ENCODE data around the gene DLX1.
"Not testable (repeated sequence)": the region's sequence is repeated elsewhere in the genome, so short reads cannot be mapped to it uniquely, and the experiment has no call there.

DLX1 gene

GRCh38 chr2:172120118-172120517 lies 34.8 kb downstream of the DLX1 start:
- DNase-seq, result no peak

GRCh38 chr2:172128484-172128883 lies 43.2 kb downstream of the DLX1 start:
- no peak for DNase-seq

- no peak for DNase-seq
Measured at GRCh38 chr2:172129404-172129803, 44.1 kb downstream of the DLX1 start.

- no peak for DNase-seq
Measured at GRCh38 chr2:172131713-172132555, 46.6 kb downstream of the DLX1 start.

- DNase-seq, result no peak
Measured at GRCh38 chr2:172134270-172134669, 49.0 kb downstream of the DLX1 start.

- DNase-seq, result no peak
Measured at GRCh38 chr2:172135446-172135845, 50.1 kb downstream of the DLX1 start.

- no peak for DNase-seq
Measured at GRCh38 chr2:172137109-172137508, 51.8 kb downstream of the DLX1 start.

GRCh38 chr2:172137943-172138342 lies 52.6 kb downstream of the DLX1 start:
- no peak for DNase-seq

GRCh38 chr2:172138727-172139126 lies 53.4 kb downstream of the DLX1 start:
- DNase-seq, result not testable (repeated sequence)
